Midbrain (tissue), 1 donor: ENCODE measurements around the gene RCN1.
A peak's percentile ranks its signal among the peaks of the same experiment; 100 is the strongest.
"Not testable (repeated sequence)": the region's sequence is repeated elsewhere in the genome, so short reads cannot be mapped to it uniquely, and the experiment has no call there.

Experiments
- DNase-seq: peaks from one replicate; lab custom pipeline; 2025; lab: John Stamatoyannopoulos, UW

RCN1 gene

GRCh38 chr11:32090545-32091370 lies at the start of gene RCN1:
Gene RCN1 (plus strand): TSS chr11:32091074. CDS start chr11:32091197, 123 bp downstream.
- DNase-seq: peak; percentile 44

GRCh38 chr11:32043737-32044136 lies 47.1 kb upstream of the RCN1 start:
- DNase-seq: no peak

GRCh38 chr11:32044158-32044863 lies 46.6 kb upstream of the RCN1 start:
- no peak for DNase-seq

GRCh38 chr11:32045456-32045855 lies 45.4 kb upstream of the RCN1 start:
- DNase-seq: no peak

GRCh38 chr11:32050264-32050663 lies 40.6 kb upstream of the RCN1 start:
- DNase-seq: no peak

- peak; percentile 82 for DNase-seq
Measured at GRCh38 chr11:32052215-32052614, 38.7 kb upstream of the RCN1 start.

- DNase-seq: no peak
Measured at GRCh38 chr11:32053151-32053888, 37.6 kb upstream of the RCN1 start.

- no peak for DNase-seq
Measured at GRCh38 chr11:32055861-32056260, 35.0 kb upstream of the RCN1 start.

GRCh38 chr11:32056438-32056837 lies 34.4 kb upstream of the RCN1 start:
- DNase-seq: no peak

- DNase-seq: no peak
Measured at GRCh38 chr11:32059686-32060462, 31.0 kb upstream of the RCN1 start.

GRCh38 chr11:32062540-32062939 lies 28.3 kb upstream of the RCN1 start:
- no peak for DNase-seq

GRCh38 chr11:32063031-32063430 lies 27.8 kb upstream of the RCN1 start:
- DNase-seq: not testable (repeated sequence)

- DNase-seq: no peak
Measured at GRCh38 chr11:32065865-32066629, 24.8 kb upstream of the RCN1 start.

GRCh38 chr11:32068134-32068870 lies 22.6 kb upstream of the RCN1 start:
- no peak for DNase-seq

- DNase-seq: no peak
Measured at GRCh38 chr11:32069361-32070058, 21.4 kb upstream of the RCN1 start.

GRCh38 chr11:32070692-32071091 lies 20.2 kb upstream of the RCN1 start:
- DNase-seq: no peak

GRCh38 chr11:32071811-32072210 lies 19.1 kb upstream of the RCN1 start:
- no peak for DNase-seq

- no peak for DNase-seq
Measured at GRCh38 chr11:32072872-32073643, 17.8 kb upstream of the RCN1 start.

GRCh38 chr11:32073644-32074026 lies 17.2 kb upstream of the RCN1 start:
- DNase-seq: no peak
